ENCODE data around the gene FOXB1.

Gene FOXB1

GRCh38 chr15:60004009-60004845 lies at the start of gene FOXB1:
Gene FOXB1 (plus strand): TSS chr15:60004311. CDS start chr15:60004964, 653 bp downstream.
- TF ChIP-seq, protein P1, sequence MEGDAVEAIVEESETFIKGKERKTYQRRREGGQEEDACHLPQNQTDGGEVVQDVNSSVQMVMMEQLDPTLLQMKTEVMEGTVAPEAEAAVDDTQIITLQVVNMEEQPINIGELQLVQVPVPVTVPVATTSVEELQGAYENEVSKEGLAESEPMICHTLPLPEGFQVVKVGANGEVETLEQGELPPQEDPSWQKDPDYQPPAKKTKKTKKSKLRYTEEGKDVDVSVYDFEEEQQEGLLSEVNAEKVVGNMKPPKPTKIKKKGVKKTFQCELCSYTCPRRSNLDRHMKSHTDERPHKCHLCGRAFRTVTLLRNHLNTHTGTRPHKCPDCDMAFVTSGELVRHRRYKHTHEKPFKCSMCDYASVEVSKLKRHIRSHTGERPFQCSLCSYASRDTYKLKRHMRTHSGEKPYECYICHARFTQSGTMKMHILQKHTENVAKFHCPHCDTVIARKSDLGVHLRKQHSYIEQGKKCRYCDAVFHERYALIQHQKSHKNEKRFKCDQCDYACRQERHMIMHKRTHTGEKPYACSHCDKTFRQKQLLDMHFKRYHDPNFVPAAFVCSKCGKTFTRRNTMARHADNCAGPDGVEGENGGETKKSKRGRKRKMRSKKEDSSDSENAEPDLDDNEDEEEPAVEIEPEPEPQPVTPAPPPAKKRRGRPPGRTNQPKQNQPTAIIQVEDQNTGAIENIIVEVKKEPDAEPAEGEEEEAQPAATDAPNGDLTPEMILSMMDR (IDR thresholded peaks at IDR 0.05; ENCODE audit: extremely low read depth, missing control alignments): no peak
- peak; percentile 38 for DNase-seq (ENCODE audit: low spot score)

DNA sequence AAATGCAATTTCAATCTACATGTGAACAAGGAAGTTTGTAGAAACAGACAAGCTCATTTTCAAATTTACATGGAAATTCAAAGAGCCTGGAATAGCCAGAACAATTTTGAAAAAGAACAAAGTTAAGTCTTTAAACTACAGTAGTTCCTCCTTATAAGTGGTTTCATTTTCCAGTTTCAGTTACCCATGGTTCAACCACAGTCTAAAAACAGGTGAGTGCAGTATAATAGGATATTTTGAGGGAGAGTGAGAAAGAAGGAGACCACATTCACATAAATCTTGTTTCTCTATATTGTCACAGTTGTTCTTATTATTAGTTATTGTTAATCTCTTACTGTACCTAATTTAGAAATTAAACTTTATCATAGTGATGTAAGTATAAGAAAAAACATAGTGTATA lies 45.8 kb upstream of the FOXB1 start:
- TF ChIP-seq, protein P1 (IDR thresholded peaks at IDR 0.05; ENCODE audit: extremely low read depth, missing control alignments): no peak
- no peak for DNase-seq (ENCODE audit: low spot score)

DNA sequence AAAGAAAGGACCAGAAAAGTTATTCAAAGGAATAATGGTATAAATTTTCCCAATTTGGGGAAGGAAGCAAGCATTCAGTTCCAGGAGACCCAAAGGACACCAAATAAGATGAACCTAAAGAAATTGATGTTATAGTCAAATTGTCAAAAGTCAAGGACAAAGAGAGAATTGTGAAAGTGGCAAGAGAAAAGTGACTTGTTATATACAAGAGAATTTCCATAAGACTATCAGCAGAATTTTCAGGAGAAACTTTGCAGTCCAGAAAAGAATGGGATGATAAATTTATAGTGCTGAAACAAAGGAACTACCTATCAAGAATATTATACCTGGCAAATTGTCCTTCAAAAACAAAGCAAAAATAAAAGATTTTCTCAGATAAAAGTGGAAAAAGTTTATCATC lies 43.8 kb upstream of the FOXB1 start:
- DNase-seq (ENCODE audit: low spot score): no peak
- TF ChIP-seq, protein P1 (IDR thresholded peaks at IDR 0.05; ENCODE audit: extremely low read depth, missing control alignments): no peak

DNA sequence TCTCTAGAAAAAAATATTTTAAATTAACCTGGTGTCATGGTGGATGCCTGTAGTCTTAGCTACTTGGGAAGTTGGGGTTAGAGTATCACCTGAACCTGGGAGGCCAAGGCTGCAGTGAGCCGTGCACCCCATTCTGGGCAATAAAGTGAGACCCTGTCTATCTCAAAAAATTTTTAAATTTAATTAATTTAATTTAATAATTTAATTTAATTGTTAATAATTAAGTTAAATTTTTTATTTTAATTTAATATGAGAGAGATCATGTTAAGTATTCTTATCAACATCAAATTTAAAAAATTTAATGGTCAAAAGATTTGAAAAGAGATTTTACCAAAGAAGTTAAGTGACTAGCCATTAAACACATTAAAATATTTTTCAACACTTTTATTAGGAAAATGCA lies 40.8 kb upstream of the FOXB1 start:
- no peak for DNase-seq (ENCODE audit: low spot score)
- TF ChIP-seq, protein P1 (IDR thresholded peaks at IDR 0.05; ENCODE audit: extremely low read depth, missing control alignments): no peak

DNA sequence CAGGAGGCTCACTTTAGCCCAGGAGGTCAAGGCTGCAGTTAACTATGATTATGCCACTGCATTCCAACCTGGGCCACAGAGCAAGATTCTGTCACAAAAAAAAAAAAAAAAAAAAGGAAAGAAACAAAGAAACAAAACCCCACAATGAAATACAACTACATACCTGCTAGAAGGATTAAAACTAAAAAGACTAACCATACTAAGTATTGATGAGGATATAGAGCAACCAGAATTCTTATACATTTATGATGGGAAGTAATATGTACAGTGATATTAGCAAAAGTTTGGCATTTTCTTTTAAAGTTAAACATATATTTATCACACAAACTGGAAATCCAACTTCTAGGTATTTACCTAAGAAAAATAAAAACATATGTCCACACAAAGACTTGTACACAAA lies 40.2 kb upstream of the FOXB1 start:
- TF ChIP-seq, protein P1 (IDR thresholded peaks at IDR 0.05; ENCODE audit: extremely low read depth, missing control alignments): no peak
- DNase-seq (ENCODE audit: low spot score): no peak

DNA sequence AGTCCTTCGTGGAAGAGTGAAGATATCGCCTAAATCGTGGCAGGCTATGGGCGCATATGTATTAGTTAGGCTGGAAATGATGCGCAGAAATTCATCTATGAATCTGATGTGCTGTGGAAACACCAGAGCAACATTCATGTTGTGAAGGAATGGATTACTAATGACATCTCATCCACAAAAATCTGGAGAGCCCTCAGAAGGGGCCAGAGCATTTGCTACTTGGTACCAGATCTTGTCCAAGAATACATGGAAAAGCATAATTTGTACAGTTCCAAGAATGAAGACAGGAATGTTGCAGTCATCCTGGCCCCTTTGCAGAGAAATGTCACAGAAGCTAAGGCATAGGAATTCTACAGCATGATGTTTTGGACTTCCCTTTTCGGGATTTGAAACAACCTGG lies 38.4 kb upstream of the FOXB1 start:
- no peak for DNase-seq (ENCODE audit: low spot score)
- TF ChIP-seq, protein P1 (IDR thresholded peaks at IDR 0.05; ENCODE audit: extremely low read depth, missing control alignments): no peak

DNA sequence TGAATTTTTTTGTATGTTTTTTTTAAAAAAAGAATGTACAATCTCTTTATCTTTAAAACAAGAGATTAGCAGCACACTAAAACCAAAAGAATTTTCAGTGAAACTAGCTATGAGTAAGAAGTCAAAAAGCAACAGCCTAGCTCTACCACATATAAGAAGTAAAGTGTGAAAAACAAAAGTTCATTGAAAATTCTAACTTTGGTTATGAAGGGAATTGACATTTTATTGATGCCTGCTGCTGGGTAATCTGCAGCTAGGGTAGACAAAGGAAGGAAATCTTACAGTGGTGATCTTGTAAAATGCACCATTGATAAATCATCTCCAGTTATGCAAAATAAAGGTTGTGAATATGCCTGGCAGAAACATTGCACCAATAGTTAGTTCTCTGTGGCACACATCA lies 37.8 kb upstream of the FOXB1 start:
- DNase-seq (ENCODE audit: low spot score): no peak
- TF ChIP-seq, protein P1 (IDR thresholded peaks at IDR 0.05; ENCODE audit: extremely low read depth, missing control alignments): no peak
